Ovary (tissue), 9 donors: ENCODE measurements around the gene MST1R. TPM values are rescaled to one million over a fixed set of nuclear protein-coding genes. Genes with fewer than 3 reads are reported as not detected.

ENCODE experiments used
- DNase-seq, 5 donors: peaks; one replicate each; pipeline ENCODE4 v3.0.0-alpha.2; 2019 to 2020
- H3K27ac ChIP-seq, 2 donors: fragments of 200-600 bp; one replicate each; pipeline versions ENCODE4 v1.5.1 to v1.8.0; 2019 to 2022
- H3K27me3 ChIP-seq: fragments of 200-600 bp; one replicate; pipeline ENCODE4 v1.8.0; 2022
- H3K36me3 ChIP-seq: fragments of 200-600 bp; sonication (generic); one replicate; pipeline ENCODE4 v1.5.1; 2019
- H3K4me1 ChIP-seq: one replicate; pipeline ENCODE4 v1.8.1; 2013; ENCODE audit warnings: mild to moderate bottlenecking, moderate library complexity; ENCODE audit not compliant: insufficient read depth
- H3K4me3 ChIP-seq: fragments of 200-600 bp; sonication (generic); one replicate; pipeline ENCODE4 v1.5.1; 2017
- H3K9me3 ChIP-seq, 2 donors: fragments of 200-600 bp in 1 of 2; sonication (generic) in 1 of 2; one replicate each; pipeline versions ENCODE4 v1.5.1 to v1.8.1; 2013 to 2019; ENCODE audit warnings: mild to moderate bottlenecking in 1 of 2, moderate library complexity in 1 of 2
- CTCF ChIP-seq, 3 donors: fragments of 450-650 bp in 2 of 3; fragments of 200-600 bp in 1 of 3; IDR thresholded peaks; one replicate each; pipeline versions ENCODE4 v1.5.1 to v1.8.0; 2016 to 2022; ENCODE audit warnings: antibody characterized with exemption in 3 of 3, mild to moderate bottlenecking in 1 of 3
- EP300 ChIP-seq: sonication (generic); formaldehyde crosslinking; IDR thresholded peaks from one replicate; pipeline ENCODE4 v1.6.1; 2017; ENCODE audit warnings: antibody characterized with exemption
- POLR2A ChIP-seq: fragments of 450-650 bp; IDR thresholded peaks from one replicate; pipeline ENCODE4 v1.6.1; 2017; ENCODE audit warnings: antibody characterized with exemption, mild to moderate bottlenecking, moderate library complexity
- WGBS, 3 donors: extraction: QIAGEN DNeasy Blood & Tissue Kit in 1 of 3; methylation state at CpG; one replicate each; pipeline versions ENCODE4 v1.1.5 to v1.1.7; 2013 to 2017; 5-methylcytosine and 5-hydroxymethylcytosine counted together
- intact Hi-C, 4 donors: fragments of 100-400 bp; cut with DNase I; formaldehyde crosslinking; loops; one replicate each; pipeline versions ENCODE4 v1.11.0 to v1.15.1; 2022 to 2023
- polyA plus RNA-seq, 2 donors: library from polyadenylated mRNA; stranded (reverse); fragments of 200-250 nt in 1 of 2; fragments of 350-450 nt in 1 of 2; fragmentation: Illumina TruSeq in 1 of 2; extraction: RNeasy Lipid Tissue Mini Kit (QIAGEN cat#74804) in 1 of 2; gene quantifications; one replicate each; pipeline ENCODE4 v1.2.3, GENCODE V29; 2013 to 2014
- total RNA-seq, 7 donors: library from RNA; depleted of rRNA in 2 of 7; stranded (reverse); fragments of >200 nt in 2 of 7; fragmentation: NEBNext Ultra II Directional in 3 of 7; extraction: Animal tissue kit (Norgen Biotek cat#: 25700) in 3 of 7; gene quantifications; one replicate each; pipeline versions ENCODE4 v1.1.0 to v1.2.4, GENCODE V29; 2016 to 2023
- donor health status: DM: no; HTN: no; CAD: no; lungs with moderate emphysema.
- donor health status: DM: no; HTN: no; CAD: no.
- donor health status: Bipolar disorder and iron deficiency.
- donor health status: DM: yes; HTN: yes; CAD: no.
- donor health status: DM: no; HTN: no; CAD: no.
- donor health status: DM: yes; HTN: yes; CAD: no.

Gene MST1R
- total and polyA plus RNA-seq, 9 donors: 0.98 to 2.2 (median 1.4) TPM

- Histone ChIP-seq H3K4me1 (peaks cover 4% of the 10 kb centered on the region), H3K27me3 (no peaks in the 10 kb centered on the region), H3K27ac (no peak overlapping the region), H3K36me3 (no peaks in the 10 kb centered on the region), H3K9me3 (no peaks in the 10 kb centered on the region), H3K4me3 (no peak overlapping the region)
- 90 to 98% (median 95%) methylated on average over 3 of the region's 3 CpGs for WGBS, 3 donors
- DNase-seq: no peak
- intact Hi-C loops: loop anchor here in 2 of 4 donors (5.0 to 10.0 kb wide), 2 partner anchors 128 to 306 kb away; partner anchors contain the start of gene AMIGO3 (in 1 of the 2)
- TF ChIP-seq POLR2A: no peak
- TF ChIP-seq EP300: no peak
- TF ChIP-seq CTCF (IDR thresholded peaks at IDR 0.05): no peak
Measured at GRCh38 chr3:49842843-49843517, 60.7 kb downstream of the MST1R start.

GRCh38 chr3:49841806-49842205, 61.9 kb downstream of the MST1R start:
- TF ChIP-seq CTCF (IDR thresholded peaks at IDR 0.05): no peak
- TF ChIP-seq POLR2A: no peak
- TF ChIP-seq EP300: no peak
- no peak overlapping the region for H3K4me3 ChIP-seq
- H3K9me3 ChIP-seq: no peaks in the 10 kb centered on the region
- H3K36me3 ChIP-seq: no peaks in the 10 kb centered on the region
- peaks cover 4% of the 10 kb centered on the region for H3K4me1 ChIP-seq
- H3K27ac ChIP-seq: no peak overlapping the region
- H3K27me3 ChIP-seq: no peaks in the 10 kb centered on the region
- intact Hi-C loops: loop anchor here (2.0 to 10.0 kb wide), 3 partner anchors 39 to 305 kb away; partner anchors contain the start of genes INKA1 (in 2 of the 4) and AMIGO3 (in 1 of the 4)
- WGBS, 3 donors: 92 to 96% (median 96%) methylated on average over 7 of the region's 7 CpGs
- no peak for DNase-seq

- intact Hi-C loops: loop anchor here (2.0 to 10.0 kb wide), 3 partner anchors 38 to 304 kb away; partner anchors contain the start of genes INKA1 (in 2 of the 4) and AMIGO3 (in 1 of the 4)
- DNase-seq: no peak
- TF ChIP-seq CTCF (IDR thresholded peaks at IDR 0.05): no peak
- TF ChIP-seq POLR2A: no peak
- TF ChIP-seq EP300: no peak
- H3K27me3 ChIP-seq: no peaks in the 10 kb centered on the region
- no peaks in the 10 kb centered on the region for H3K36me3 ChIP-seq
- H3K9me3 ChIP-seq: no peaks in the 10 kb centered on the region
- no peak overlapping the region for H3K4me3 ChIP-seq
- no peak overlapping the region for H3K27ac ChIP-seq
- H3K4me1 ChIP-seq: peaks cover 4% of the 10 kb centered on the region
Measured at GRCh38 chr3:49841126-49841696, 62.5 kb downstream of the MST1R start.

GRCh38 chr3:49840388-49840787, 63.3 kb downstream of the MST1R start:
- 62 to 71% (median 68%) methylated on average over 2 of the region's 2 CpGs for WGBS, 3 donors
- H3K4me3 ChIP-seq: no peak overlapping the region
- DNase-seq: no peak
- H3K27me3 ChIP-seq: no peaks in the 10 kb centered on the region
- no peak overlapping the region for H3K27ac ChIP-seq
- no peaks in the 10 kb centered on the region for H3K36me3 ChIP-seq
- H3K9me3 ChIP-seq: no peaks in the 10 kb centered on the region
- intact Hi-C loops: loop anchor here (2.0 to 10.0 kb wide), 3 partner anchors 38 to 303 kb away; partner anchors contain the start of genes INKA1 (in 2 of the 4) and AMIGO3 (in 1 of the 4)
- TF ChIP-seq POLR2A: no peak
- TF ChIP-seq EP300: no peak
- no peak for TF ChIP-seq CTCF (IDR thresholded peaks at IDR 0.05)
- H3K4me1 ChIP-seq: peaks cover 4% of the 10 kb centered on the region
